ENCODE data around the gene USP6NL. TPM values are rescaled to one million over a fixed set of nuclear protein-coding genes. Genes with fewer than 3 reads are reported as not detected.

Gene USP6NL
- total RNA-seq (2014; rRNA removed) (13.0 and 14.3 TPM in 2 replicates), Bru-seq, nascent RNA (percentile 86 among the genes with signal in this experiment), BruChase-seq, experiment 1, labeled RNA remaining after a 6-hour chase (percentile 69 among the genes with signal in this experiment), BruChase-seq, experiment 2, labeled RNA remaining after a 2-hour chase (percentile 76 among the genes with signal in this experiment)
- long read RNA-seq, full-length matches to known transcripts: 22 of 54 reads
- long read RNA-seq, partial matches to known transcripts: 3 of 54 reads
- long read RNA-seq, other reads (novel, unspliced or antisense): 29 of 54 reads

DNA sequence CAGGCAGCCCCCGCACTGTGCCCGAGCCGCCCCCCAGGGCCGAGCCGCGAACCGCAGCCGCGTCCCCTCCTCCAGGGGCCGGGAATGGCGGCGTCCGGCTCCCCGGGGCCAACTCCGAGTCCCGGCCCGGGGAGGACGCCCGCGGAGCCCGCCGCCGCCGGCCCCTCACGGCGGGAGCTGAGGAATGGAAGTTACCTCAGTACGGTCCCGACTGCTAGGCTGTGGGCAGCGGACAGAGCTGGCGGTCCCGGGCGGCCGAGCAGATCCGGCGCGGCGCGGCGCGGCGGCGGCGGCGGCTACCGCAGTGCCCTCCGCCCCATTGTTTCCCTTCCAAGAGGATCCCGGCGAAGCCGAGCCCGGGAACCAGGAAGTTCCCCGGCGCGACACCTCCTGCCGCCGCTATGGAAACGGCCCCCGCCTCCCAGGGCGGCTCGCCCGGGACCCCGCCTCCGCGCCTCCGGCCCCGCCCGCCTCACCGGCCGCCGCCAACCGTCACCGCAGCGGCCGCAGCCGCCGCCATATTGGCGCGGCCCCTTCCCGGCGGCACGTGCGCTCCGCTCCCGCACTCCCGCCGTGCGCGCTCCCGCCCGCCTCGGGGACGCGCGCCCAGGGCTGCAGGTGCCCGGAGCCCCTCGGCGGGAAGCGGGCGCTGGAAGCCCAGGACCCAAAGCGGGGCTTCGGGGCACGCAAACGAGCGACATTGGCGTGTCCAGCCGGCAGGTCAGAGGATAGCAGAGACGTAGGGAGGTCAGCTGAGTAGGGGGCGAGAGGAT lies at the start of gene USP6NL:
TSS of gene USP6NL (minus strand) at position 403 of the 773 bp plus-strand sequence. CDS start 14,016 bp downstream, outside the sequence.
- no peaks in the 10 kb centered on the region for H3K27me3 ChIP-seq (ENCODE audit: low read length)
- CTCF ChIA-PET: no interaction called here
- H3K4me1 ChIP-seq (ENCODE audit: insufficient read depth, low read length): peaks cover 14% of the 10 kb centered on the region; the same call in 1 of the 2 replicates
- H3K79me2 ChIP-seq (ENCODE audit: low read length): peaks cover 45% of the 10 kb centered on the region
- peak within 1 kb of the TSS; percentile 79 for H3K9ac ChIP-seq (ENCODE audit: low read length)
- no peaks in the 10 kb centered on the region for H3K9me3 ChIP-seq (ENCODE audit: low read length)
- 0 out of 2 replicates have a peak, but pooled peaks cover 5% of the 10 kb centered on the region for H4K20me1 ChIP-seq (ENCODE audit: low read length)
- ATAC-seq (peak; percentile 89), DNase-seq (peak; percentile 74)
- no TSS peak for BruUV-seq (replicated peaks)
- no peaks in the 10 kb centered on the region for H3F3A ChIP-seq (ENCODE audit: low read length, unreplicated experiment)
- TF ChIP-seq EZH2 (IDR thresholded peaks at IDR 0.05; ENCODE audit: low read length, unreplicated experiment): no peak
- TF ChIP-seq CTCF (conservative IDR thresholded peaks at IDR 0.05; ENCODE audit: low read depth, low read length): no peak
- TF ChIP-seq EZH2phosphoT487 (IDR thresholded peaks at IDR 0.05; ENCODE audit: borderline replicate concordance, low read length): no peak
- intact Hi-C loops (cut with micrococcal nuclease): loop anchor here (1.0 to 2.0 kb wide), 2 partner anchors 73 to 105 kb away; no protein-coding TSS in a partner anchor
- H3K9me2 ChIP-seq (replicated peaks; ENCODE audit: low read length): no peaks in the 10 kb centered on the region
- H3K4me2 ChIP-seq (ENCODE audit: low read length): peak within 1 kb of the TSS; percentile 80
- peak within 1 kb of the TSS; percentile 75 for H3K4me3 ChIP-seq (ENCODE audit: low read length)
- peak within 1 kb of the TSS; percentile 79 for H2AFZ ChIP-seq (ENCODE audit: low read length)
- no peaks in the 10 kb centered on the region for H3K36me3 ChIP-seq (ENCODE audit: low read depth, low read length)
- peak within 1 kb of the TSS; percentile 34; the same call in 1 of the 2 replicates for H3K27ac ChIP-seq (ENCODE audit: low read length)
- POLR2A ChIA-PET (ENCODE audit: unreplicated experiment): interaction anchor here (0.6 kb wide), 2 partner anchors 14 to 104 kb away, joined by 3 read pairs; no protein-coding TSS in a partner anchor

DNA sequence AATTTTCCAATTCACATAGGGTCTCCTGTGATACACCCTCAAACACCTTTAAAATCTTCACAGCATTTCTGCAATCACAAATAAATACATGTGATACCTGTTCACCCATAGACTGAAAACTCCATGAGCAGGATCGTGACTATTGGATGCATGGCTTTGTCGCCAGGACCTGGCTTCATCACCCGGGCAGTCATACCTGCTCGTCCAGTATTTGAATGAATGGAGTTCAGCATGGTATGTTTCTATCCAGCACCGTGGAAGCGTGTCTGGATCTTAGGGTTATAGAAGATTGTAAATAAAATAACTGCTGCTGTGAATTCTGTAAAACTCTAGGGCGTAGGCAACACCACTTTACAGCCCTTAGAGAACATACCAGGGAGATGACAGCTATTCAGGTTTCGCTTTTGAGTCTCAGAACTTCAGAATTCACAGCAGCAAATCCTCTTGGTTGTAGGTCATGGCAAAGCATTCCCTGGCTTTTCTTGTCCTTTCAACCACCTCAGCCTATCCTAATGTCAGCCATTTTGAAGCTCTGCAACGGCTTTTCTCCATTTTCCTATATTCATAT lies 47.4 kb upstream of the USP6NL start:
- Histone ChIP-seq H3K27me3 (ENCODE audit: low read length) (no peaks in the 10 kb centered on the region), H3K4me2 (ENCODE audit: low read length) (no peak overlapping the region), H3K79me2 (ENCODE audit: low read length) (no peaks in the 10 kb centered on the region), H3K9me3 (ENCODE audit: low read length) (no peaks in the 10 kb centered on the region), H3K9ac (ENCODE audit: low read length) (no peak overlapping the region), H3K27ac (ENCODE audit: low read length) (no peak overlapping the region), H3K36me3 (ENCODE audit: low read depth, low read length) (no peaks in the 10 kb centered on the region), H3K9me2 (replicated peaks; ENCODE audit: low read length) (no peaks in the 10 kb centered on the region), H2AFZ (ENCODE audit: low read length) (peak overlapping the region; percentile 48; the same call in 1 of the 2 replicates), H4K20me1 (ENCODE audit: low read length) (no peaks in the 10 kb centered on the region), H3K4me3 (ENCODE audit: low read length) (no peak overlapping the region), H3K4me1 (ENCODE audit: insufficient read depth, low read length) (no peaks in the 10 kb centered on the region), H3F3A (ENCODE audit: low read length, unreplicated experiment) (no peaks in the 10 kb centered on the region)
- ATAC-seq: no peak; the same call in 1 of the 2 replicates
- ChIA-PET CTCF (no interaction called here), POLR2A (ENCODE audit: unreplicated experiment) (interaction anchor here (0.6 to 0.7 kb wide), 2 partner anchors 30 to 38 kb away, joined by 3 to 4 read pairs; no protein-coding TSS in a partner anchor)
- intact Hi-C loops (cut with micrococcal nuclease): no loop called here
- DNase-seq: peak; percentile 15
- TF ChIP-seq EZH2phosphoT487 (IDR thresholded peaks at IDR 0.05; ENCODE audit: borderline replicate concordance, low read length): no peak
- no peak for TF ChIP-seq CTCF (conservative IDR thresholded peaks at IDR 0.05; ENCODE audit: low read depth, low read length)
- TF ChIP-seq EZH2 (IDR thresholded peaks at IDR 0.05; ENCODE audit: low read length, unreplicated experiment): no peak
- no TSS peak for BruUV-seq (replicated peaks)

Measured in PC-3 (cell line).